ENCODE results near the gene NPBWR2. TPM values are rescaled to one million over a fixed set of nuclear protein-coding genes. Genes with fewer than 3 reads are reported as not detected.

The NPBWR2 gene
- polyA plus RNA-seq, 1 donor (not counting 4 experiments of a cell fraction or from before 2014, with no cell fraction given), result not detected

GRCh38 chr20:64095455-64095854 lies 11.9 kb downstream of the NPBWR2 start:
- DNase-seq (ENCODE audit: low read depth, low spot score), result no peak
- FAIRE-seq, result no peak
- Histone ChIP-seq H3K27me3 (ENCODE audit: control insufficient read depth, extremely low read depth, insufficient read depth, low read length) (peaks cover 15% of the 10 kb centered on the region), H3K36me3 (ENCODE audit: control insufficient read depth in 2 of 2, extremely low read depth in 1 of 2, insufficient read depth in 2 of 2, low read length in 2 of 2) (no peaks in the 10 kb centered on the region), H2AFZ (ENCODE audit: control insufficient read depth, low read length) (no peak overlapping the region), H3K4me1 (ENCODE audit: control insufficient read depth, extremely low read depth, insufficient read depth, low read length) (no peaks in the 10 kb centered on the region), H3K4me2 (ENCODE audit: control insufficient read depth, extremely low read depth, insufficient read depth, low read depth, low read length) (no peak overlapping the region), H3K9me1 (ENCODE audit: control insufficient read depth, extremely low read depth, insufficient read depth, low read length) (no peaks in the 10 kb centered on the region), H3K79me2 (ENCODE audit: control insufficient read depth, insufficient read depth, low read length) (no peaks in the 10 kb centered on the region), H3K9me3 (ENCODE audit: control insufficient read depth, low read depth, low read length) (no peaks in the 10 kb centered on the region), H4K20me1 (ENCODE audit: control insufficient read depth, extremely low read depth, insufficient read depth, low read length) (no peaks in the 10 kb centered on the region), H3K4me3 (ENCODE audit: control insufficient read depth in 2 of 3, extremely low read depth in 1 of 3, insufficient read depth in 2 of 3, low read depth in 1 of 3, low read length in 3 of 3) (no peak overlapping the region), H3K27ac (ENCODE audit: control insufficient read depth, insufficient read depth, low read length) (no peak overlapping the region), H3K9ac (ENCODE audit: control insufficient read depth, extremely low read depth, insufficient read depth, low read length) (no peak overlapping the region)
- no peak for TF ChIP-seq EZH2 (IDR thresholded peaks at IDR 0.05; ENCODE audit: low read length)
- no peak for TF ChIP-seq CTCF (optimal IDR thresholded peaks at IDR 0.05 in 1 of 3, IDR thresholded peaks at IDR 0.05 in 1 of 3, conservative IDR thresholded peaks at IDR 0.05 in 1 of 3; ENCODE audit: extremely low read depth in 1 of 3, insufficient read depth in 2 of 3, low read length in 3 of 3)
- dilution Hi-C loops (cut with MboI; ENCODE audit: extremely low pct_ligation_motif_present, low sequenced_read_pairs), result no loop called here

- no peak overlapping the region for H3K4me2 ChIP-seq (ENCODE audit: control insufficient read depth, extremely low read depth, insufficient read depth, low read depth, low read length)
- H3K27ac ChIP-seq (ENCODE audit: control insufficient read depth, insufficient read depth, low read length), result no peak overlapping the region
- H3K4me1 ChIP-seq (ENCODE audit: control insufficient read depth, extremely low read depth, insufficient read depth, low read length), result no peaks in the 10 kb centered on the region
- H3K9ac ChIP-seq (ENCODE audit: control insufficient read depth, extremely low read depth, insufficient read depth, low read length), result no peak overlapping the region
- DNase-seq (ENCODE audit: low read depth, low spot score), result no peak
- no peak for TF ChIP-seq CTCF (optimal IDR thresholded peaks at IDR 0.05 in 1 of 3, IDR thresholded peaks at IDR 0.05 in 1 of 3, conservative IDR thresholded peaks at IDR 0.05 in 1 of 3; ENCODE audit: extremely low read depth in 1 of 3, insufficient read depth in 2 of 3, low read length in 3 of 3)
- no peak for TF ChIP-seq EZH2 (IDR thresholded peaks at IDR 0.05; ENCODE audit: low read length)
- dilution Hi-C loops (cut with MboI; ENCODE audit: extremely low pct_ligation_motif_present, low sequenced_read_pairs), result no loop called here
- no peak overlapping the region for H2AFZ ChIP-seq (ENCODE audit: control insufficient read depth, low read length)
- H3K27me3 ChIP-seq (ENCODE audit: control insufficient read depth, extremely low read depth, insufficient read depth, low read length), result peaks cover 10% of the 10 kb centered on the region
- no peaks in the 10 kb centered on the region for H3K9me1 ChIP-seq (ENCODE audit: control insufficient read depth, extremely low read depth, insufficient read depth, low read length)
- H3K79me2 ChIP-seq (ENCODE audit: control insufficient read depth, insufficient read depth, low read length), result no peaks in the 10 kb centered on the region
- peaks cover 2% of the 10 kb centered on the region for H4K20me1 ChIP-seq (ENCODE audit: control insufficient read depth, extremely low read depth, insufficient read depth, low read length)
- no peaks in the 10 kb centered on the region for H3K9me3 ChIP-seq (ENCODE audit: control insufficient read depth, low read depth, low read length)
- no peak for FAIRE-seq
- no peak overlapping the region for H3K4me3 ChIP-seq (ENCODE audit: control insufficient read depth in 2 of 3, extremely low read depth in 1 of 3, insufficient read depth in 2 of 3, low read depth in 1 of 3, low read length in 3 of 3)
- no peaks in the 10 kb centered on the region for H3K36me3 ChIP-seq (ENCODE audit: control insufficient read depth in 2 of 2, extremely low read depth in 1 of 2, insufficient read depth in 2 of 2, low read length in 2 of 2)
Measured at GRCh38 chr20:64093013-64093503, 14.3 kb downstream of the NPBWR2 start.

Data from keratinocyte (primary cell).